MM.1S (cell line): Measurements from ENCODE around the gene MEGF11.
A peak's percentile ranks its signal among the peaks of the same experiment; 100 is the strongest.

Experiments used
- DNase-seq: peaks from one replicate; pipeline ENCODE4 v3.0.0-alpha.2; 2015
- H2AFZ ChIP-seq: fragments of 300-600 bp; sonication (generic); 2 replicates; pipeline ENCODE4 v1.6.0; 2016; ENCODE audit warnings: antibody characterized with exemption, low read length
- H3F3A ChIP-seq: fragments of 300-600 bp; sonication (generic); 2 replicates; pipeline ENCODE4 v1.6.1; 2016; ENCODE audit warnings: mild to moderate bottlenecking, antibody characterized with exemption, low read length, moderate library complexity, mixed read lengths; ENCODE audit not compliant: insufficient read depth
- H3K27ac ChIP-seq: fragments of 300-600 bp; sonication (generic); 2 replicates; pipeline ENCODE4 v1.5.1; 2016; ENCODE audit warnings: mild to moderate bottlenecking, low read length
- H3K27me3 ChIP-seq: fragments of 300-600 bp; sonication (generic); replicated peaks from 2 replicates; pipeline ENCODE4 v1.6.0; 2016; ENCODE audit warnings: low read length; ENCODE audit not compliant: insufficient read depth
- H3K36me3 ChIP-seq: fragments of 300-600 bp; sonication (generic); replicated peaks from 2 replicates; pipeline ENCODE4 v1.6.1; 2016; ENCODE audit warnings: mild to moderate bottlenecking, low read length, mixed read lengths; ENCODE audit not compliant: insufficient read depth
- H3K4me1 ChIP-seq: fragments of 300-600 bp; sonication (generic); 2 replicates; pipeline ENCODE4 v1.6.1; 2016; ENCODE audit warnings: low read length, mixed read lengths
- H3K4me2 ChIP-seq: fragments of 300-600 bp; sonication (generic); 2 replicates; pipeline ENCODE4 v1.6.0; 2016; ENCODE audit warnings: low read depth, low read length
- H3K4me3 ChIP-seq: fragments of 300-600 bp; sonication (generic); 2 replicates; pipeline ENCODE4 v1.5.1; 2016; ENCODE audit warnings: low read length, mixed read lengths
- H3K79me2 ChIP-seq: fragments of 300-600 bp; sonication (generic); 2 replicates; pipeline ENCODE4 v1.6.1; 2016; ENCODE audit warnings: mixed run types, low read length, mixed read lengths
- H3K9ac ChIP-seq: fragments of 300-600 bp; sonication (generic); 2 replicates; pipeline ENCODE4 v1.6.1; 2016; ENCODE audit warnings: low read length, mixed read lengths
- H3K9me2 ChIP-seq: fragments of 300-600 bp; sonication (generic); replicated peaks from 2 replicates; pipeline ENCODE4 v1.6.1; 2016; ENCODE audit warnings: mild to moderate bottlenecking, low read length, mixed read lengths; ENCODE audit not compliant: insufficient read depth
- H3K9me3 ChIP-seq: fragments of 300-600 bp; sonication (generic); replicated peaks from 2 replicates; pipeline ENCODE4 v1.6.1; 2016; ENCODE audit warnings: mild to moderate bottlenecking, low read length, mixed read lengths; ENCODE audit not compliant: insufficient read depth
- H4K20me1 ChIP-seq: fragments of 300-600 bp; sonication (generic); 2 replicates; pipeline ENCODE4 v1.6.1; 2016; ENCODE audit warnings: mild to moderate bottlenecking, low read length, moderate library complexity, mixed read lengths; ENCODE audit not compliant: insufficient read depth
- EZH2 ChIP-seq: fragments of 300-600 bp; sonication (generic); optimal IDR thresholded peaks from 2 replicates; pipeline ENCODE3; 2017; ENCODE audit warnings: low read depth, mild to moderate bottlenecking, antibody characterized with exemption, low read length, mixed read lengths
- EZH2phosphoT487 ChIP-seq: fragments of 300-600 bp; sonication (generic); IDR thresholded peaks from 2 replicates; pipeline ENCODE4 v1.6.1; 2018; ENCODE audit warnings: antibody characterized with exemption, low read length
- TF ChIP-seq, protein P1 (sequence below): fragments of 300-600 bp; sonication (generic); IDR thresholded peaks from 2 replicates; pipeline ENCODE4 v1.5.1; 2016; ENCODE audit warnings: antibody characterized with exemption, low read length, mixed read lengths

Gene MEGF11

DNA sequence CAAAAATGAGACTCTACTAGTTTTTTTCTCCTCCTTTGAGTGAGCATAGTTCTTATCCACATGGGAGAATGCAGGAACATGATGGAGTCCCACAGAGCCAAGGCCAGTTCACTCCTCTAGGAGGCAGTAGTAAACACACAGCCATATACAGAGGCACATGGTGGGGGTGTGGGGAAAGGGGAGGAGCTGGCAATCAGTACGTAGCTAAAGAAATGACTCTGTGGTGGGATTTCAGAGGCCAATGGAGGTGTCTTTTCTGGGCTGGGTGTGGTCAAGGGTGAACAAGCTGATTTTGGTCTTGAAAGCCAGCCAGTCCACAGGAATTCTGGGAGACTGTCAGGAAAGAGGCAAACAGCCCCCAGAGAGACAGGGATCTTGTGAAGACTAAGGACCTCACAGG lies 390.9 kb downstream of the MEGF11 start:
- TF ChIP-seq EZH2 (no peak), EZH2phosphoT487 (no peak)
- TF ChIP-seq, protein P1, sequence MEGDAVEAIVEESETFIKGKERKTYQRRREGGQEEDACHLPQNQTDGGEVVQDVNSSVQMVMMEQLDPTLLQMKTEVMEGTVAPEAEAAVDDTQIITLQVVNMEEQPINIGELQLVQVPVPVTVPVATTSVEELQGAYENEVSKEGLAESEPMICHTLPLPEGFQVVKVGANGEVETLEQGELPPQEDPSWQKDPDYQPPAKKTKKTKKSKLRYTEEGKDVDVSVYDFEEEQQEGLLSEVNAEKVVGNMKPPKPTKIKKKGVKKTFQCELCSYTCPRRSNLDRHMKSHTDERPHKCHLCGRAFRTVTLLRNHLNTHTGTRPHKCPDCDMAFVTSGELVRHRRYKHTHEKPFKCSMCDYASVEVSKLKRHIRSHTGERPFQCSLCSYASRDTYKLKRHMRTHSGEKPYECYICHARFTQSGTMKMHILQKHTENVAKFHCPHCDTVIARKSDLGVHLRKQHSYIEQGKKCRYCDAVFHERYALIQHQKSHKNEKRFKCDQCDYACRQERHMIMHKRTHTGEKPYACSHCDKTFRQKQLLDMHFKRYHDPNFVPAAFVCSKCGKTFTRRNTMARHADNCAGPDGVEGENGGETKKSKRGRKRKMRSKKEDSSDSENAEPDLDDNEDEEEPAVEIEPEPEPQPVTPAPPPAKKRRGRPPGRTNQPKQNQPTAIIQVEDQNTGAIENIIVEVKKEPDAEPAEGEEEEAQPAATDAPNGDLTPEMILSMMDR, result peak; percentile 59
- DNase-seq, result peak; percentile 51
- Histone ChIP-seq H4K20me1 (no peaks in the 10 kb centered on the region), H3K27me3 (no peaks in the 10 kb centered on the region), H3K4me3 (no peak overlapping the region), H3K4me2 (no peak overlapping the region), H3K9me2 (no peaks in the 10 kb centered on the region), H2AFZ (no peak overlapping the region), H3K9ac (no peak overlapping the region), H3F3A (no peaks in the 10 kb centered on the region), H3K9me3 (no peaks in the 10 kb centered on the region), H3K79me2 (no peaks in the 10 kb centered on the region), H3K27ac (no peak overlapping the region), H3K36me3 (no peaks in the 10 kb centered on the region), H3K4me1 (no peaks in the 10 kb centered on the region)

DNA sequence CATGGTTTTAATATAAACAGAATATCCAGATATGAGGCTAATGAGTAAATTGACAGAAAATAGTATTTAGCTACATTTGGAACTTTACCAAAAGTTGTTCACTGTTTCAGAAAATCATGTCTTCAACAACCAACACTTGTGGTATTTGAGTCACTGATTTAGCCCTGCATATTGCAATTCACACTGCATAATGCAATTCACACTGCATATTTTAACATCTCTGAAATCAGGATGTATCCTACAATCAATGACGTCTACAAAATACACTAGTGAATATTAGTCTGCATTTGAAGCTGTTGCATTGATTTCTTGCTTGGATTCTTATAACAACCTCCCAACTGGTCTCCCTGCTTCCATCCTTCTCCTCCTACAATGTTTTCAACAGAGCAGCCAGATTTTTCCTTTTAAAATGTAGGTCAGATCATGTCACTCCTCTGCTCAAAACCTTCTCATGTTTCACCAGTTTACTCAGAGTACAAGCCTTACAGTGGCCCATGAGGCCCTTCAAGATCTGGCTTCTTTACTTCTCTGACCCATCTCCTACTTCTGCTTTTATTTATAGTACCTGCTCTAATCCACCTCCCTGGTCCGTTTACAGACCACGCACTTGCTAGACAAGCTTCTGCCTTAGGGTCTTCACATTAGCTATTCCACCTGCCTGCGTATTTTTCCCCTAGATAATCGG lies 395.7 kb downstream of the MEGF11 start:
- H3K9me3 ChIP-seq, result no peaks in the 10 kb centered on the region
- no peaks in the 10 kb centered on the region for H3K27me3 ChIP-seq
- H3K27ac ChIP-seq, result no peak overlapping the region
- H3K4me1 ChIP-seq, result no peaks in the 10 kb centered on the region
- DNase-seq, result no peak
- TF ChIP-seq EZH2phosphoT487 (no peak), EZH2 (no peak)
- TF ChIP-seq, protein P1, result no peak
- H3K36me3 ChIP-seq, result no peaks in the 10 kb centered on the region
- H2AFZ ChIP-seq, result no peak overlapping the region
- H3K4me2 ChIP-seq, result no peak overlapping the region
- no peaks in the 10 kb centered on the region for H4K20me1 ChIP-seq
- no peak overlapping the region for H3K4me3 ChIP-seq
- H3K79me2 ChIP-seq, result no peaks in the 10 kb centered on the region
- H3K9me2 ChIP-seq, result no peaks in the 10 kb centered on the region
- H3K9ac ChIP-seq, result no peak overlapping the region
- H3F3A ChIP-seq, result no peaks in the 10 kb centered on the region

DNA sequence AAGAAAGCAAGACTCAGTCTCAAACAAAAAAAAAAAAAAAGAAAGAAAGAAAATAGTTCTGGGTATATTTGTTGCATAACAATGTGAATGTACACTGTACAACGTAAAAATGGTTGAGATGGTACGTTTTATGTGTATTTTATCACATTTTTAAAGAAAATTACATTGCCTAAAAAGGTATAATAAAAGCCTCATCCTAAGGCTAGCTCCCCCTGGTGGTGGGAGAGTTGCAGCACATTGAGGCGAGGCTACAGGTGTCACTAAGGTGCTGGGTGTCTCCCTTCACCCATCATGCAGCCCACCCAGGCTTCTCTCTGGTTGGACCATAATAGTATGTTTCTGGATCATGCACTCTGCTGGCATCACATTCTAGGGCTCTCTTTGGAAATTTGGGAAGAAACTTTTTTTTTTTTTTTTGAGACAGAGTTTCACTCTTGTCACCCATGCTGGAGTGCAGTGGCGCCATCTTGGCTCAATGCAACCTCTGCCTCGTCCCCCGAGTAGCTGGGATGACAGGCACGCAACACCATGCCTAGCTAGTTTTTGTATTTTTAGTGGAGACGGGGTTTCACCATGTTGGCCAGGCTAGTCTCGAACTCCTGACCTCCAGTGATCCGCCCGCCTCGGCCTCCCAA lies 396.6 kb downstream of the MEGF11 start:
- no peak overlapping the region for H3K4me3 ChIP-seq
- no peak overlapping the region for H3K4me2 ChIP-seq
- DNase-seq, result peak; percentile 70
- H3K27ac ChIP-seq, result no peak overlapping the region
- H3K4me1 ChIP-seq, result no peaks in the 10 kb centered on the region
- 0 out of 2 replicates have a peak overlapping the region, but pooled peaks have one; percentile 47 for H2AFZ ChIP-seq
- H3K9me2 ChIP-seq, result no peaks in the 10 kb centered on the region
- TF ChIP-seq, protein P1, result peak; percentile 91
- TF ChIP-seq EZH2phosphoT487, result no peak
- no peaks in the 10 kb centered on the region for H3K36me3 ChIP-seq
- no peaks in the 10 kb centered on the region for H3K79me2 ChIP-seq
- no peaks in the 10 kb centered on the region for H3F3A ChIP-seq
- H4K20me1 ChIP-seq, result no peaks in the 10 kb centered on the region
- no peaks in the 10 kb centered on the region for H3K27me3 ChIP-seq
- H3K9me3 ChIP-seq, result no peaks in the 10 kb centered on the region
- H3K9ac ChIP-seq, result no peak overlapping the region
